Measurements from ENCODE around the gene ZDHHC7. TPM values are rescaled to one million over a fixed set of nuclear protein-coding genes. Genes with fewer than 3 reads are reported as not detected.

ZDHHC7 gene
- total RNA-seq, 1 donor from 2014 or later: 43.6 TPM

DNA sequence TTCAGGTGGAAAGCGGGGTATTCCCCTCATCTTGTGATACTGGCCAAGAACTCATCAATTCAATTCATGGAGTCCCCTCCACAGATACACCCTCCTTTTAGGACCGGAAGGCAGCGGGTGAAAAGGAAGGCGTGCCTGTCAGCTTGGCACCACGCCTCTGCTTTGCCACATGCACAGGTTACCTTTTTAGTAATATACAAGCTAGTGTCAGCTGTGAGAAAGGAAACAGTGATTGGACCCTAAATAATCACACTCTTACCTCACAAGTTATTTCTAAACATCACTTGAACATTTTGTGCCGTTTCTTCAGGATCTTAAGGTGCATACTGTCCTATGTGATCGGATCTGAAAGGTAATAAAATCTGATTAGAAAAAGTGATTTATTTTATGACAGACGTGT lies 15.7 kb downstream of the ZDHHC7 start:
- Mint-ChIP-seq H3K27me3 (ENCODE audit: unreplicated experiment) (peaks cover 2% of the 10 kb centered on the region), H3K4me3 (ENCODE audit: unreplicated experiment) (no peak overlapping the region), H3K36me3 (ENCODE audit: unreplicated experiment) (no peaks in the 10 kb centered on the region), H3K27ac (ENCODE audit: unreplicated experiment) (no peak overlapping the region), H3K4me1 (ENCODE audit: low read depth, unreplicated experiment) (peaks cover 5% of the 10 kb centered on the region), H3K9me3 (ENCODE audit: unreplicated experiment) (peaks cover 3% of the 10 kb centered on the region)
- no peak for DNase-seq
- TF ChIP-seq, protein P1, sequence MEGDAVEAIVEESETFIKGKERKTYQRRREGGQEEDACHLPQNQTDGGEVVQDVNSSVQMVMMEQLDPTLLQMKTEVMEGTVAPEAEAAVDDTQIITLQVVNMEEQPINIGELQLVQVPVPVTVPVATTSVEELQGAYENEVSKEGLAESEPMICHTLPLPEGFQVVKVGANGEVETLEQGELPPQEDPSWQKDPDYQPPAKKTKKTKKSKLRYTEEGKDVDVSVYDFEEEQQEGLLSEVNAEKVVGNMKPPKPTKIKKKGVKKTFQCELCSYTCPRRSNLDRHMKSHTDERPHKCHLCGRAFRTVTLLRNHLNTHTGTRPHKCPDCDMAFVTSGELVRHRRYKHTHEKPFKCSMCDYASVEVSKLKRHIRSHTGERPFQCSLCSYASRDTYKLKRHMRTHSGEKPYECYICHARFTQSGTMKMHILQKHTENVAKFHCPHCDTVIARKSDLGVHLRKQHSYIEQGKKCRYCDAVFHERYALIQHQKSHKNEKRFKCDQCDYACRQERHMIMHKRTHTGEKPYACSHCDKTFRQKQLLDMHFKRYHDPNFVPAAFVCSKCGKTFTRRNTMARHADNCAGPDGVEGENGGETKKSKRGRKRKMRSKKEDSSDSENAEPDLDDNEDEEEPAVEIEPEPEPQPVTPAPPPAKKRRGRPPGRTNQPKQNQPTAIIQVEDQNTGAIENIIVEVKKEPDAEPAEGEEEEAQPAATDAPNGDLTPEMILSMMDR (IDR thresholded peaks at IDR 0.05; ENCODE audit: partially characterized antibody, unreplicated experiment): no peak

DNA sequence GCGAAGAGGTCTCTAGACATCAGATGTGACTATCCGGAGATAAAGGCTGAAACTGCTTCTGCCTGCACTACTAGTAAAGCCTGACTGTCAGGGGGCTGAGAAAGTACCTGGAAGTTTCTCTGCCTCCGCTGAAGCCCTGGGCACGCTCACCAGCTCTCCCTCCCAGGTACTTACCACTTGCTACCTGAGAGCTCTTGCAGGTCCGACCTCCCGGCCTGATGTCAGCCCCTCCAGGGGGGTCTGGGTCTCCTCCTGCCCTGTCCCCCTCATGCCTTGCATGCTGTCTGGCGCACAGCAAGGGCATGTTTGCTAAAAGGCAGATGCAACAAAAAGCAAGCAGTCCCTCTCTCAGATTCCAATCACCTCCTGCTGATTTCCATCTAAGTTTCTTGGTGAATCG lies 17.4 kb downstream of the ZDHHC7 start:
- no peak overlapping the region for H3K27ac Mint-ChIP-seq (ENCODE audit: unreplicated experiment)

DNA sequence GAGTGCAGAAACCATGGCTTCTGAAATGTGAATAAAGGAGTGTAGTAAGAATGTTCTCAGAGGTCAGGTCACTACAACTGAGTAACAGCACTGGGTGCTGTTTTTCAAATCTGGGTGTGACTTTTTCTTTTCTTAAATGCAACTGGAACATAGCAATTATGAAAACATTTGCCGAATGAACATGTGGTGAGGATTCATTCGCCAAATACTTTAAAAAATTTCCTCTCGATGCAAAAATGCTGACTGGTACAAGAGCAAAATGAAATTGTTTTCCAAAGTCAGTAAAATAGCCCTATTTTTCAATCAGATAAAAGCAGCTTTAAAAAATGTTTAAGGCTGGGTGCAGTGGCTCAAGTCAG lies 18.6 kb downstream of the ZDHHC7 start:
- Mint-ChIP-seq H3K27ac (ENCODE audit: unreplicated experiment) (no peak overlapping the region), H3K27me3 (ENCODE audit: unreplicated experiment) (no peaks in the 10 kb centered on the region), H3K4me3 (ENCODE audit: unreplicated experiment) (no peak overlapping the region), H3K4me1 (ENCODE audit: low read depth, unreplicated experiment) (peaks cover 2% of the 10 kb centered on the region), H3K36me3 (ENCODE audit: unreplicated experiment) (peaks cover under 1% of the 10 kb centered on the region), H3K9me3 (ENCODE audit: unreplicated experiment) (peaks cover 3% of the 10 kb centered on the region)
- TF ChIP-seq, protein P1 (IDR thresholded peaks at IDR 0.05; ENCODE audit: partially characterized antibody, unreplicated experiment): no peak
- no peak for DNase-seq

More for the DNA sequence above, 17.4 kb downstream of the ZDHHC7 start:
- Mint-ChIP-seq H3K36me3 (ENCODE audit: unreplicated experiment) (no peaks in the 10 kb centered on the region), H3K27me3 (ENCODE audit: unreplicated experiment) (peaks cover 2% of the 10 kb centered on the region), H3K4me3 (ENCODE audit: unreplicated experiment) (no peak overlapping the region), H3K4me1 (ENCODE audit: low read depth, unreplicated experiment) (peaks cover 2% of the 10 kb centered on the region), H3K9me3 (ENCODE audit: unreplicated experiment) (peaks cover 3% of the 10 kb centered on the region)
- TF ChIP-seq, protein P1 (IDR thresholded peaks at IDR 0.05; ENCODE audit: partially characterized antibody, unreplicated experiment): no peak
- DNase-seq: no peak

DNA sequence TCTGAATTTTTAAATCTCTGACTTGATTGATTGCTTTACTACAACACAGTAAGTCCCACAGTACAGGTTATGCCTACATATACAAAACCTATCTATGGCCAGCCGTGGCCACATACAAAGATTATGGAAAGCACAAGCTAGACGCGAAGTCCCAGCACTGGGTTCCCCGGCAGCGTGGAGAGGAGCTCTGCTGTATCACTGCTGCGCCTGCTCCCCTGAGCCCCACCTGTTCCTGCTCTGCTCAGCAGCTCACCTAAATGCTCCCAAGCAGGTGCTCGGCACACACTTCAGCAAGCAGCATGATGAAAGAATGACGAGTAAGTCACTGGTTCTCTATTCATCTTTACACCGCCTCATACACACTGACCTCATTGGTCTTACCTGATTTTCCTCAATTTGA lies 20.6 kb downstream of the ZDHHC7 start:
- H3K27me3 Mint-ChIP-seq (ENCODE audit: unreplicated experiment): no peaks in the 10 kb centered on the region
- no peak overlapping the region for H3K27ac Mint-ChIP-seq (ENCODE audit: unreplicated experiment)
- no peak overlapping the region for H3K4me3 Mint-ChIP-seq (ENCODE audit: unreplicated experiment)
- H3K36me3 Mint-ChIP-seq (ENCODE audit: unreplicated experiment): peaks cover 9% of the 10 kb centered on the region
- no peak for DNase-seq
- H3K4me1 Mint-ChIP-seq (ENCODE audit: low read depth, unreplicated experiment): peaks cover 5% of the 10 kb centered on the region
- peaks cover 5% of the 10 kb centered on the region for H3K9me3 Mint-ChIP-seq (ENCODE audit: unreplicated experiment)
- TF ChIP-seq, protein P1 (IDR thresholded peaks at IDR 0.05; ENCODE audit: partially characterized antibody, unreplicated experiment): no peak

DNA sequence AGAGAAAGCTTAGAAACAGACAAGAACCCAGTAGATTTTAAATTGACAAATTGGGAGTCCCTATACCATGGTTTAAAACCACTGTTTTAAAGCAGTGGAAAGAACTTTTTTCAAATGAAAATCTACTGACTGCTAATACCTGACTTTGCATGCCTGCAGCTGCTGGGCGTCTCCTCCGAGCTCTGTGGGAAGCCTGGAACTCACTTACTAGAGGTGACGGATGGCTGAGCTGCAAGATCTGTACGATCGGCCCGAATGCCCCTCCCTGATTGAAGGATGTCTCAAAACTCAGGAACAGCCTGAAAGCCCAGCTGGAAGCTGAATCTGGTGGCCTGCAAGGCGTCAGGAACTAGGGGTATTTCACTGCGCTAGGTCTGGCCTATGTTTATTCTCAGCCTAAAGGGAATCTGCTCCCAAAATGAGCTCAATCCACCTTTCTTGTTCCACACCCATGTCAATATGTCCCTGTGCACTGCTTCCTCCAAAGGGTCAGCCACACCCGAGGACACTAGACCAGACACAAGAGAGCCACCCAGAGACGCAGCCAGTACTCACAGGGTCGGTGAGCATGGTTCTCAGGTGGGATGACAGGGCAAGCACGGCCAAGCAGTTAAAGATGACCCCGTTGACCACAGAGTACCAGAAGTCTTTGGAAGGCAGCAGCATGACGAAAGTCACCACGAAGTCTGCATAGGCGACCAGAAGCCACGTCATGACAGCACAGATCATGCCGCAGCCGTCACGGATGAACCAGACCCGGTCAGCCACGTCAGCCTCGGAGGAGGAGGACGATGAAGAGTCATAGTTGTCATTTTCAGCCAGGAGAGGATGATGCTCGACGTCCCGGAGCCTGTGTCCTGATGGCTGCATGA lies 21.4 kb downstream of the ZDHHC7 start:
- Mint-ChIP-seq H3K9me3 (ENCODE audit: unreplicated experiment) (peaks cover 5% of the 10 kb centered on the region), H3K27ac (ENCODE audit: unreplicated experiment) (no peak overlapping the region), H3K4me1 (ENCODE audit: low read depth, unreplicated experiment) (peaks cover 7% of the 10 kb centered on the region), H3K4me3 (ENCODE audit: unreplicated experiment) (no peak overlapping the region), H3K36me3 (ENCODE audit: unreplicated experiment) (peaks cover 9% of the 10 kb centered on the region), H3K27me3 (ENCODE audit: unreplicated experiment) (no peaks in the 10 kb centered on the region)
- no peak for DNase-seq
- TF ChIP-seq, protein P1 (IDR thresholded peaks at IDR 0.05; ENCODE audit: partially characterized antibody, unreplicated experiment): no peak

Measured in glutamatergic neuron (in vitro differentiated cells).